SK-N-SH (cell line): ENCODE measurements around the gene CD46.

Experiments
- FOXJ3 ChIP-seq: sonication (generic); formaldehyde crosslinking; IDR thresholded peaks from 2 replicates; pipeline ENCODE4 v1.5.1; 2020; ENCODE audit warnings: mild to moderate bottlenecking, missing genetic modification reagents
- FOXM1 ChIP-seq: IDR thresholded peaks from 2 replicates; pipeline ENCODE4 v1.4.0; 2012; ENCODE audit warnings: low read depth, mild to moderate bottlenecking
- GABPA ChIP-seq: IDR thresholded peaks from 2 replicates; pipeline ENCODE4 v1.4.0; 2012; ENCODE audit warnings: low read depth, mild to moderate bottlenecking
- NFIC ChIP-seq: IDR thresholded peaks from 2 replicates; pipeline ENCODE4 v1.4.0; 2012; ENCODE audit warnings: borderline replicate concordance
- NRF1 ChIP-seq: IDR thresholded peaks from 2 replicates; pipeline ENCODE4 v1.6.1; 2012; ENCODE audit warnings: low read depth, mild to moderate bottlenecking, low read length
- POLR2AphosphoS5 ChIP-seq: IDR thresholded peaks from 2 replicates; pipeline ENCODE4 v1.6.1; 2012; ENCODE audit warnings: low read depth, low read length
- RAD21 ChIP-seq: IDR thresholded peaks from 2 replicates; pipeline ENCODE4 v1.6.1; 2012; ENCODE audit warnings: mild to moderate bottlenecking, low read length
- RCOR1 ChIP-seq: fragments of 150-350 bp; IDR thresholded peaks from 2 replicates; pipeline ENCODE4 v1.6.1; 2017; ENCODE audit warnings: antibody characterized with exemption, low read length
- TAF1 ChIP-seq: IDR thresholded peaks from 2 replicates; pipeline ENCODE4 v1.6.1; 2012; ENCODE audit warnings: low read depth, mild to moderate bottlenecking, low read length, moderate library complexity, borderline replicate concordance
- TF ChIP-seq, protein P1 (sequence below): fragments of 200-600 bp; sonication (generic); IDR thresholded peaks from 2 replicates; pipeline ENCODE4 v1.6.1; 2017; ENCODE audit warnings: antibody characterized with exemption, mild to moderate bottlenecking, moderate library complexity
- TF ChIP-seq, protein P2 (sequence below): IDR thresholded peaks from 2 replicates; pipeline ENCODE4 v1.4.0; 2012; ENCODE audit warnings: low read depth, borderline replicate concordance

DNA sequence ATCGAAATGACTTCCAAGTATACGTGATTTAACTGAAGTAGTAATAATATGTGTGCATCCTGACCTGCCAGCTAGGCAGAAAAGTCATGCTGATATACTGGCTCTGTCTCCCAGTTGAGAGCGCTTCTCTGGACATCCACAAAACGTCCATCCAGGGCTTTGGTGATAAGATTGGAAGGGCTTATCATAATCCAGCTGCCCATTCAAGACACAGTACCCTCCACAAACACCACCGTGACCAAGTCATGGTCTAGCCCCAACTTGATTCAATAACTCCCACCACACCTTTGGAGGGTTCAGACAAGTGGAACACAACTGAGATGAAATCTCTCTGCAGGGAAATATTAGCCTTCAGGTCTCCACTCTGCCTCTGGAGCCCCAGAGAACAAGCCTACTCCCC, 76.2 kb downstream of the CD46 start:
- TF ChIP-seq, protein P1, sequence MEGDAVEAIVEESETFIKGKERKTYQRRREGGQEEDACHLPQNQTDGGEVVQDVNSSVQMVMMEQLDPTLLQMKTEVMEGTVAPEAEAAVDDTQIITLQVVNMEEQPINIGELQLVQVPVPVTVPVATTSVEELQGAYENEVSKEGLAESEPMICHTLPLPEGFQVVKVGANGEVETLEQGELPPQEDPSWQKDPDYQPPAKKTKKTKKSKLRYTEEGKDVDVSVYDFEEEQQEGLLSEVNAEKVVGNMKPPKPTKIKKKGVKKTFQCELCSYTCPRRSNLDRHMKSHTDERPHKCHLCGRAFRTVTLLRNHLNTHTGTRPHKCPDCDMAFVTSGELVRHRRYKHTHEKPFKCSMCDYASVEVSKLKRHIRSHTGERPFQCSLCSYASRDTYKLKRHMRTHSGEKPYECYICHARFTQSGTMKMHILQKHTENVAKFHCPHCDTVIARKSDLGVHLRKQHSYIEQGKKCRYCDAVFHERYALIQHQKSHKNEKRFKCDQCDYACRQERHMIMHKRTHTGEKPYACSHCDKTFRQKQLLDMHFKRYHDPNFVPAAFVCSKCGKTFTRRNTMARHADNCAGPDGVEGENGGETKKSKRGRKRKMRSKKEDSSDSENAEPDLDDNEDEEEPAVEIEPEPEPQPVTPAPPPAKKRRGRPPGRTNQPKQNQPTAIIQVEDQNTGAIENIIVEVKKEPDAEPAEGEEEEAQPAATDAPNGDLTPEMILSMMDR = no peak
- TF ChIP-seq NRF1 = no peak
- TF ChIP-seq GABPA = no peak
- no peak for TF ChIP-seq TAF1
- TF ChIP-seq, protein P2, sequence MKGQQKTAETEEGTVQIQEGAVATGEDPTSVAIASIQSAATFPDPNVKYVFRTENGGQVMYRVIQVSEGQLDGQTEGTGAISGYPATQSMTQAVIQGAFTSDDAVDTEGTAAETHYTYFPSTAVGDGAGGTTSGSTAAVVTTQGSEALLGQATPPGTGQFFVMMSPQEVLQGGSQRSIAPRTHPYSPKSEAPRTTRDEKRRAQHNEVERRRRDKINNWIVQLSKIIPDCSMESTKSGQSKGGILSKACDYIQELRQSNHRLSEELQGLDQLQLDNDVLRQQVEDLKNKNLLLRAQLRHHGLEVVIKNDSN = no peak
- no peak for TF ChIP-seq NFIC
- no peak for TF ChIP-seq POLR2AphosphoS5
- TF ChIP-seq FOXJ3 (CRISPR knock-in tag) = no peak
- TF ChIP-seq RCOR1 = no peak
- TF ChIP-seq RAD21 = no peak
- no peak for TF ChIP-seq FOXM1
